Endothelial cell of umbilical vein (primary cell): ENCODE data around the gene ATN1. TPM values are rescaled to one million over a fixed set of nuclear protein-coding genes. Genes with fewer than 3 reads are reported as not detected.

Experiments used
- BruUV-seq: library from RNA; stranded (reverse); fragments of 400-500 nt; replicated peaks from 2 replicates; lab custom pipeline; 2021; lab: Mats Ljungman, UMichigan
- CTCF ChIA-PET: fragments of 300-600, 350-600 bp; sonication (Branson Sonifier 250); formaldehyde crosslinking; loops from one replicate; lab custom pipeline; 2021; ENCODE audit warnings: antibody characterized with exemption, inconsistent platforms; lab: Charles Lee
- POLR2A ChIA-PET: fragments of 300-600, 350-600 bp; sonication (Branson Sonifier 250); formaldehyde crosslinking; loops from one replicate; lab custom pipeline; 2021; ENCODE audit warnings: antibody characterized with exemption, inconsistent platforms; lab: Charles Lee
- DNase-seq: peaks from one replicate; pipeline ENCODE4 v3.0.0-alpha.2; 2011; ENCODE audit warnings: low read depth, low spot score
- FAIRE-seq: peaks from 2 replicates; lab custom pipeline; 2011; peaks lifted over from hg19 to GRCh38; lab: Jason Lieb, UNC
- H2AFZ ChIP-seq: 2 replicates; pipeline ENCODE4 v1.6.0; 2012; ENCODE audit warnings: low read depth, low read length, control low read depth, inconsistent platforms
- H3K27ac ChIP-seq: 2 replicates; pipeline ENCODE4 v1.5.1; 2011; ENCODE audit warnings: low read depth, mild to moderate bottlenecking, control low read depth, low read length, moderate library complexity; ENCODE audit not compliant: insufficient read depth
- H3K27me3 ChIP-seq, 2 experiments: 2 replicates each; pipeline versions ENCODE4 v1.6.0 to v1.6.1; 2011; ENCODE audit warnings: low read length in 2 of 2, mixed read lengths in 1 of 2; ENCODE audit not compliant: control insufficient read depth in 2 of 2, insufficient read depth in 2 of 2
- H3K36me3 ChIP-seq, 2 experiments: 2 replicates in 1 of 2; 3 replicates in 1 of 2; pipeline ENCODE4 v1.5.1; 2011; ENCODE audit warnings: low read length in 2 of 2, mild to moderate bottlenecking in 1 of 2, moderate library complexity in 1 of 2; ENCODE audit not compliant: control insufficient read depth in 2 of 2, insufficient read depth in 2 of 2; ENCODE audit errors: extremely low read depth in 1 of 2
- H3K4me1 ChIP-seq: 3 replicates; pipeline ENCODE4 v1.5.1; 2011; ENCODE audit warnings: mild to moderate bottlenecking, low read length; ENCODE audit not compliant: control insufficient read depth, insufficient read depth; ENCODE audit errors: extremely low read depth
- H3K4me2 ChIP-seq: 2 replicates; pipeline ENCODE4 v1.6.1; 2011; ENCODE audit warnings: low read length, control low read depth, mixed read lengths; ENCODE audit not compliant: insufficient read depth
- H3K4me3 ChIP-seq, 3 experiments: fragments of 200-600 bp in 1 of 3; sonication (generic), shearing (Covaris generic) in 1 of 3; replicated peaks in 1 of 3; 2 replicates each; pipeline ENCODE4 v1.5.1; 2011 to 2016; ENCODE audit warnings: control low read depth in 3 of 3, low read length in 3 of 3, mild to moderate bottlenecking in 2 of 3, inconsistent platforms in 1 of 3, low read depth in 1 of 3, moderate library complexity in 1 of 3; ENCODE audit not compliant: insufficient read depth in 1 of 3
- H3K79me2 ChIP-seq: 2 replicates; pipeline ENCODE4 v1.6.0; 2012; ENCODE audit warnings: low read length, inconsistent platforms; ENCODE audit not compliant: control insufficient read depth, insufficient read depth
- H3K9ac ChIP-seq: replicated peaks from 2 replicates; pipeline ENCODE3; 2011; ENCODE audit warnings: low read length, control low read depth; ENCODE audit not compliant: insufficient read depth; ENCODE audit errors: extremely low read depth
- H3K9me1 ChIP-seq: replicated peaks from 3 replicates; pipeline ENCODE4 v1.6.0; 2011; ENCODE audit warnings: mild to moderate bottlenecking, low read length; ENCODE audit not compliant: control insufficient read depth, insufficient read depth; ENCODE audit errors: extremely low read depth
- H3K9me3 ChIP-seq: replicated peaks from 2 replicates; pipeline ENCODE4 v1.5.1; 2012; ENCODE audit warnings: low read length, inconsistent platforms; ENCODE audit not compliant: control insufficient read depth, insufficient read depth
- H4K20me1 ChIP-seq: replicated peaks from 2 replicates; pipeline ENCODE3; 2011; ENCODE audit warnings: mild to moderate bottlenecking, low read length; ENCODE audit not compliant: control insufficient read depth, insufficient read depth; ENCODE audit errors: extremely low read depth
- CTCF ChIP-seq, 2 donors: IDR thresholded peaks; 1 replicate in 1 of 2; 2 replicates in 1 of 2; pipeline ENCODE4 v1.5.1; 2011; ENCODE audit warnings: low read length in 2 of 2, mild to moderate bottlenecking in 2 of 2, moderate library complexity in 2 of 2, control low read depth in 1 of 2, inconsistent platforms in 1 of 2, low read depth in 1 of 2; ENCODE audit not compliant: insufficient read depth in 1 of 2; ENCODE audit errors: extremely low read depth in 1 of 2
- EZH2 ChIP-seq: IDR thresholded peaks from 2 replicates; pipeline ENCODE4 v1.6.1; 2012; ENCODE audit warnings: borderline replicate concordance, low read depth, mild to moderate bottlenecking, moderate library complexity, low read length, inconsistent platforms; ENCODE audit not compliant: severe bottlenecking
- FOS ChIP-seq: IDR thresholded peaks from 2 replicates; pipeline ENCODE4 v1.6.1; 2011; ENCODE audit warnings: mild to moderate bottlenecking, low read length, moderate library complexity, borderline replicate concordance; ENCODE audit not compliant: insufficient read depth
- GATA2 ChIP-seq: IDR thresholded peaks from 2 replicates; pipeline ENCODE4 v1.7.0; 2011; ENCODE audit warnings: low read depth, mild to moderate bottlenecking, moderate library complexity, mixed read lengths, low read length; ENCODE audit not compliant: insufficient read length, insufficient read depth
- JUN ChIP-seq: IDR thresholded peaks from 2 replicates; pipeline ENCODE4 v1.6.1; 2011; ENCODE audit warnings: borderline replicate concordance, low read depth; ENCODE audit not compliant: insufficient read length, insufficient read depth
- MAX ChIP-seq: IDR thresholded peaks from 2 replicates; pipeline ENCODE4 v1.6.1; 2011; ENCODE audit not compliant: insufficient read depth, insufficient read length
- MYC ChIP-seq: IDR thresholded peaks from one replicate; pipeline ENCODE4 v1.6.1; 2011; ENCODE audit warnings: mild to moderate bottlenecking, low read depth, low read length
- POLR2A ChIP-seq: IDR thresholded peaks from 2 replicates; pipeline ENCODE4 v1.6.1; 2012; ENCODE audit warnings: low read depth, mild to moderate bottlenecking, control low read depth, low read length
- POLR2AphosphoS5 ChIP-seq: IDR thresholded peaks from 2 replicates; pipeline ENCODE4 v1.6.1; 2012; ENCODE audit warnings: low read depth, mild to moderate bottlenecking, control low read depth, low read length, moderate library complexity; ENCODE audit not compliant: insufficient read depth
- dilution Hi-C: fragments of 300-500 bp; cut with MboI; formaldehyde crosslinking; loops from one replicate; pipeline ENCODE4 v1.15.0; 2019; ENCODE audit warnings: low sequenced_read_pairs; ENCODE audit not compliant: extremely low pct_ligation_motif_present
- intact Hi-C: fragments of 100-400 bp; cut with micrococcal nuclease; formaldehyde crosslinking; loops from one replicate; pipeline ENCODE4 v1.10.0; 2022
- polyA plus RNA-seq, 4 experiments: library from polyadenylated mRNA; depleted of rRNA in 3 of 4; stranded (reverse) in 3 of 4; unstranded in 1 of 4; fragments of >200 nt; gene quantifications; 2 replicates each; pipeline versions ENCODE4 v1.2.1 to v1.2.3, GENCODE V29; 2011 to 2012; ENCODE audit warnings: missing spikeins in 1 of 4
- total RNA-seq: library from RNA; stranded (reverse); gene quantifications from 2 replicates; pipeline ENCODE4 v1.2.3, GENCODE V29; 2021

ATN1 gene
- total and polyA plus RNA-seq, 2 donors (not counting 3 experiments of a cell fraction or from before 2014, with no cell fraction given): 46.4 to 117 TPM

- POLR2A ChIA-PET: interaction anchor here (1.6 kb wide), 1 partner anchor 26 kb away, joined by 5 read pairs; the partner anchor contains the start of genes C12orf57 and RNU7-1
- peaks cover 54% of the 10 kb centered on the region for H3K79me2 ChIP-seq
- intact Hi-C loops: loop anchor here (1.0 to 5.0 kb wide), 6 partner anchors 26 to 218 kb away; partner anchors contain the start of genes C12orf57, C1R, C1RL and LPCAT3
Measured at GRCh38 chr12:6970096-6970527, 42.4 kb downstream of the ATN1 start.

More at GRCh38 chr12:6970096-6970527, 42.4 kb downstream of the ATN1 start:
- Histone ChIP-seq H3K4me1 (peaks cover 16% of the 10 kb centered on the region), H2AFZ (peak overlapping the region; percentile 33), H3K27me3 (no peaks in the 10 kb centered on the region), H4K20me1 (no peaks in the 10 kb centered on the region), H3K9ac (peak overlapping the region; percentile 99), H3K9me3 (no peaks in the 10 kb centered on the region), H3K36me3 (peaks cover 20 to 35% of the 10 kb centered on the region in 2 experiments), H3K4me3 (peak overlapping the region; percentile 90 to 98 (median 97)), H3K9me1 (no peaks in the 10 kb centered on the region), H3K4me2 (peak overlapping the region; percentile 87), H3K27ac (peak overlapping the region; percentile 64)
- CTCF ChIA-PET: interaction anchor here (1.0 kb wide), 2 partner anchors 25 to 32 kb away, joined by 3 read pairs; no protein-coding TSS in a partner anchor
- no peak for DNase-seq
- TF ChIP-seq MAX (no peak), FOS (no peak), POLR2AphosphoS5 (no peak), EZH2 (no peak), MYC (no peak), POLR2A (no peak), GATA2 (no peak), CTCF (IDR thresholded peaks at IDR 0.05; ENCODE audit: extremely low read depth in 1 of 2, insufficient read depth in 1 of 2, low read depth in 1 of 2, low read length in 2 of 2) (no peak), JUN (no peak)
- dilution Hi-C loops: no loop called here
- FAIRE-seq: no peak
- BruUV-seq: TSS peak; percentile 29
